ENCODE data around the gene DLD.

DLD gene

DNA sequence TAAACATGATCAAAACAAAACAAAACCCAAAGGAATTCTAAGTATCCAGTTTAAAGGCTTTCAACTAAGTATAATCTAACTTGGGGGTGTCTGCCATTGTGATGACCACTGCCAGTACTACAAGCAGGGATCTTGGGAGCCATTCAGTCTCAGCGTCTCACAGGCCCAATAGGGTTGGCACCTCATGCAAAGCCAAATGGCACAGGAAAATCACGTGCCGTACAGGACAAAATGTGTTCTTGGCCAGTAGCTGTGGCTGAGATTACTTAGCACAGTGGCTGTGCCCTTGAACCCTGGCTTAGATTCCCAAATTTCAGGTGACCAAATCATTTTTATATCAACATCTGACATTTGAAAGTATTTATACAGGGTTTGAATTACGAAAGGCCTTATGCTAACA lies 50.0 kb downstream of the DLD start:
- H3K18ac ChIP-seq (ENCODE audit: low read depth in 1 of 2, low read length in 2 of 2), result no peak overlapping the region
- H3K23ac ChIP-seq (ENCODE audit: low read length in 2 of 2), result no peak overlapping the region
- peaks cover 12% of the 10 kb centered on the region for H3K4me1 ChIP-seq (ENCODE audit: control insufficient read depth, insufficient read depth, low read depth, low read length)
- no peak overlapping the region for H2AK5ac ChIP-seq (ENCODE audit: low read length, severe bottlenecking)
- H4K8ac ChIP-seq (ENCODE audit: low read length), result no peak overlapping the region
- H3K9me3 ChIP-seq (ENCODE audit: control insufficient read depth, low read length), result no peaks in the 10 kb centered on the region
- H2BK15ac ChIP-seq (ENCODE audit: low read depth, poor library complexity, severe bottlenecking), result no peak overlapping the region
- no peak overlapping the region for H2AFZ ChIP-seq (ENCODE audit: low read depth, low read length)
- H3K79me1 ChIP-seq (replicated peaks; ENCODE audit: low read length, poor library complexity, severe bottlenecking), result peaks cover 1% of the 10 kb centered on the region
- H3K4ac ChIP-seq (ENCODE audit: low read depth in 1 of 2, low read length in 2 of 2), result no peak overlapping the region
- H3K4me3 ChIP-seq (ENCODE audit: insufficient read depth in 1 of 2, low read depth in 1 of 2, low read length in 2 of 2), result no peak overlapping the region
- no peak overlapping the region for H3K4me2 ChIP-seq (ENCODE audit: low read length, poor library complexity, severe bottlenecking)
- H4K91ac ChIP-seq (ENCODE audit: low read length), result no peak overlapping the region
- no peak overlapping the region for H2BK12ac ChIP-seq (ENCODE audit: low read length in 2 of 2)
- peaks cover 30 to 74% of the 10 kb centered on the region in 2 experiments for H3K36me3 ChIP-seq (ENCODE audit: control insufficient read depth in 1 of 2, insufficient read depth in 2 of 2, low read depth in 1 of 2, low read length in 2 of 2)
- 97% methylated on average over 4 of the region's 4 CpGs for WGBS
- H2BK5ac ChIP-seq (ENCODE audit: low read depth, low read length, poor library complexity, severe bottlenecking), result no peak overlapping the region
- H3K27ac ChIP-seq (ENCODE audit: low read length, poor library complexity, severe bottlenecking), result peak overlapping the region; percentile 45
- no peak overlapping the region for H2BK120ac ChIP-seq (ENCODE audit: low read depth, low read length)
- no peak overlapping the region for H3K14ac ChIP-seq (ENCODE audit: low read length in 2 of 2)
- H3K9ac ChIP-seq (ENCODE audit: low read length), result no peak overlapping the region
- no peak for DNase-seq
- H3K27me3 ChIP-seq (ENCODE audit: control insufficient read depth in 1 of 2, insufficient read depth in 1 of 2, low read length in 2 of 2), result no peaks in the 10 kb centered on the region

DNA sequence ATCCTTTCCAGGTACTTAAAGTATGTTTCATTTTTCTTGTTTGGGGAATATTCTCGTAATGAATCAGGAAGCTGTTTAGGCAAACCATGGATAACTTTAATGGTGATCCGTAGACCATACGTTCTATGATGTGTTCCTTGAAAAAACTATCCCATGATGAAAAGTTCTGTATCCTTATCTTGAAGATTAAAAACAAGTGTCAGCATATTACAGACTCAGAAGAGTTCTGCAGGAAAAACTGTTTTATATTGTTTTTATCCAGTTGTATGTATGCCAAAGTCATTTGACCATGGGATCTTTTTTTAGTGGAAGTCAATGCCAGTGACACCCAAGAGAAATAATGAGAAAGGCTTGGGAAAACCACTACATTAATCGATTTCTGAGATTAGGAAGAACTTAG lies 52.0 kb downstream of the DLD start:
- Histone ChIP-seq H3K4me3 (ENCODE audit: insufficient read depth in 1 of 2, low read depth in 1 of 2, low read length in 2 of 2) (no peak overlapping the region), H2BK15ac (ENCODE audit: low read depth, poor library complexity, severe bottlenecking) (no peak overlapping the region), H3K9ac (ENCODE audit: low read length) (no peak overlapping the region), H3K79me1 (replicated peaks; ENCODE audit: low read length, poor library complexity, severe bottlenecking) (peaks cover 1% of the 10 kb centered on the region), H3K14ac (ENCODE audit: low read length in 2 of 2) (no peak overlapping the region), H3K36me3 (ENCODE audit: control insufficient read depth in 1 of 2, insufficient read depth in 2 of 2, low read depth in 1 of 2, low read length in 2 of 2) (peaks cover 41 to 72% of the 10 kb centered on the region in 2 experiments), H3K9me3 (ENCODE audit: control insufficient read depth, low read length) (no peaks in the 10 kb centered on the region), H2BK120ac (ENCODE audit: low read depth, low read length) (no peak overlapping the region), H2BK12ac (ENCODE audit: low read length in 2 of 2) (no peak overlapping the region), H3K23ac (ENCODE audit: low read length in 2 of 2) (no peak overlapping the region), H3K18ac (ENCODE audit: low read depth in 1 of 2, low read length in 2 of 2) (no peak overlapping the region), H3K27me3 (ENCODE audit: control insufficient read depth in 1 of 2, insufficient read depth in 1 of 2, low read length in 2 of 2) (no peaks in the 10 kb centered on the region), H4K8ac (ENCODE audit: low read length) (no peak overlapping the region), H2AFZ (ENCODE audit: low read depth, low read length) (no peak overlapping the region), H2AK5ac (ENCODE audit: low read length, severe bottlenecking) (no peak overlapping the region), H4K91ac (ENCODE audit: low read length) (no peak overlapping the region), H2BK5ac (ENCODE audit: low read depth, low read length, poor library complexity, severe bottlenecking) (no peak overlapping the region), H3K4me1 (ENCODE audit: control insufficient read depth, insufficient read depth, low read depth, low read length) (peaks cover 15% of the 10 kb centered on the region), H3K4ac (ENCODE audit: low read depth in 1 of 2, low read length in 2 of 2) (no peak overlapping the region), H3K4me2 (ENCODE audit: low read length, poor library complexity, severe bottlenecking) (no peak overlapping the region), H3K27ac (ENCODE audit: low read length, poor library complexity, severe bottlenecking) (no peak overlapping the region)
- WGBS, result 96% methylated on average over 3 of the region's 4 CpGs
- no peak for DNase-seq

DNA sequence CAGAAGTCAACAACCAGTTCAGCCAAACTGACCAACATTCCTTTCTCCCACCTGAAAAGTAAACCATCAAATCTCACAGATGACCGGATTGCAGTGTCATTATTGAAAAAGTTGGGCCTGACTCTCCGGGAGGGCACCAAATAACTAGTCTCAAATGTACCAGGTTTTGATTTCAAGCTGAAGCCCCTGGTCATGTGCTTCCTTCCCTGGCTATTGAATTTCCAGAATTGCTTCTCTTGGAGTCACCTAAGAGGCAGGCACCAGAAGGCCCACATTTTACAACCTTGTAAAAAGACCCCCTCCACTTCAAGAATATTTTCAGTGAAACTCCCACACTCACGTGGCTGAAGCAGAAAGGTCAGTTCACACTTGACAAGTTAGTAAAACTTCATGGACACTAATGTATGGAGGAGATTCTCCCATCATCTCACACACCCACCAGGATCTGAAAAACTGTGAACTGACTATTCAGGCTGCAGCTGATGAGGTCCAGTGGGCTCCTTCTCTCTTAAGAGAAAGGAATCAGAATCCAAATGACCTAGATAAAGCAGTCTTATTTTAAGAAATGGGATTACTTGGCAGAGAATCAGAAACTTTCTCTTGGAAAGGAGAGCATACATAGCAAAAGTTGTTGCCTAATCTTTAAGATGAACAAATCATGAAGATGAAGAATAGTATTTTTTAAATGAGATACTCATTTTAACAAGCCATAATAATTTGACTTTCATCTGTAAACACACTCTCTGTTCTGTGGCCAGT lies 53.6 kb downstream of the DLD start:
- H2AK5ac ChIP-seq (ENCODE audit: low read length, severe bottlenecking), result no peak overlapping the region
- no peak overlapping the region for H3K23ac ChIP-seq (ENCODE audit: low read length in 2 of 2)
- H3K9ac ChIP-seq (ENCODE audit: low read length), result no peak overlapping the region
- H4K91ac ChIP-seq (ENCODE audit: low read length), result no peak overlapping the region
- H3K4me2 ChIP-seq (ENCODE audit: low read length, poor library complexity, severe bottlenecking), result no peak overlapping the region
- no peak for DNase-seq
- H2AFZ ChIP-seq (ENCODE audit: low read depth, low read length), result no peak overlapping the region
- peaks cover 45 to 80% of the 10 kb centered on the region in 2 experiments for H3K36me3 ChIP-seq (ENCODE audit: control insufficient read depth in 1 of 2, insufficient read depth in 2 of 2, low read depth in 1 of 2, low read length in 2 of 2)
- no peak overlapping the region for H2BK120ac ChIP-seq (ENCODE audit: low read depth, low read length)
- peaks cover 14% of the 10 kb centered on the region for H3K4me1 ChIP-seq (ENCODE audit: control insufficient read depth, insufficient read depth, low read depth, low read length)
- no peaks in the 10 kb centered on the region for H3K27me3 ChIP-seq (ENCODE audit: control insufficient read depth in 1 of 2, insufficient read depth in 1 of 2, low read length in 2 of 2)
- no peak overlapping the region for H2BK5ac ChIP-seq (ENCODE audit: low read depth, low read length, poor library complexity, severe bottlenecking)
- H4K8ac ChIP-seq (ENCODE audit: low read length), result no peak overlapping the region
- H3K18ac ChIP-seq (ENCODE audit: low read depth in 1 of 2, low read length in 2 of 2), result no peak overlapping the region
- 95% methylated on average over 2 of the region's 3 CpGs for WGBS
- no peak overlapping the region for H3K14ac ChIP-seq (ENCODE audit: low read length in 2 of 2)
- no peak overlapping the region for H2BK12ac ChIP-seq (ENCODE audit: low read length in 2 of 2)
- H3K4ac ChIP-seq (ENCODE audit: low read depth in 1 of 2, low read length in 2 of 2), result no peak overlapping the region
- no peaks in the 10 kb centered on the region for H3K9me3 ChIP-seq (ENCODE audit: control insufficient read depth, low read length)
- no peak overlapping the region for H3K4me3 ChIP-seq (ENCODE audit: insufficient read depth in 1 of 2, low read depth in 1 of 2, low read length in 2 of 2)
- peaks cover 1% of the 10 kb centered on the region for H3K79me1 ChIP-seq (replicated peaks; ENCODE audit: low read length, poor library complexity, severe bottlenecking)
- peak overlapping the region; percentile 18 for H3K27ac ChIP-seq (ENCODE audit: low read length, poor library complexity, severe bottlenecking)
- no peak overlapping the region for H2BK15ac ChIP-seq (ENCODE audit: low read depth, poor library complexity, severe bottlenecking)

DNA sequence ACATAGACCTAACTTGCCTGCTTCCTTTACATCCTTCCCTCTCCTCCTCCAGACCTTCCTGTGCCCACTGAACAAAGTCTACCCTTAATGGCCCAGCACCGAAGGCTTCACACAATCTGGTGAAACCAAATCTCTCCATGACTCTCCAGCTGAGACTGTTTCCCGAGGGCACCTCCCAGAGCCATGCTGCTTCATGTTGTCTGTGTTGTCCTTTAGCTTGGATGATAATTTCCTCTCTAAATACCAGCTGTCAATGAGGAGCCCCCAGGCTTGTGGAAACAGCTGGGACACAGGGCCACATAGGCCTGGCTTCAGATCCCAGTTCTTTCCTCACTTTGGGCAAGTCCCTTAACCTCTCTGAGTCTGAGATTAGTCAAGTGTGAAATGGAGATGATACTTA lies 54.3 kb downstream of the DLD start:
- Histone ChIP-seq H3K9ac (ENCODE audit: low read length) (no peak overlapping the region), H2BK15ac (ENCODE audit: low read depth, poor library complexity, severe bottlenecking) (no peak overlapping the region), H3K9me3 (ENCODE audit: control insufficient read depth, low read length) (no peaks in the 10 kb centered on the region), H2BK120ac (ENCODE audit: low read depth, low read length) (no peak overlapping the region), H3K27me3 (ENCODE audit: control insufficient read depth in 1 of 2, insufficient read depth in 1 of 2, low read length in 2 of 2) (no peaks in the 10 kb centered on the region), H4K8ac (ENCODE audit: low read length) (no peak overlapping the region), H3K4me1 (ENCODE audit: control insufficient read depth, insufficient read depth, low read depth, low read length) (peaks cover 10% of the 10 kb centered on the region), H2BK5ac (ENCODE audit: low read depth, low read length, poor library complexity, severe bottlenecking) (no peak overlapping the region), H3K4ac (ENCODE audit: low read depth in 1 of 2, low read length in 2 of 2) (no peak overlapping the region), H2AFZ (ENCODE audit: low read depth, low read length) (no peak overlapping the region), H3K14ac (ENCODE audit: low read length in 2 of 2) (no peak overlapping the region), H3K79me1 (replicated peaks; ENCODE audit: low read length, poor library complexity, severe bottlenecking) (peaks cover 1% of the 10 kb centered on the region), H3K23ac (ENCODE audit: low read length in 2 of 2) (no peak overlapping the region), H2BK12ac (ENCODE audit: low read length in 2 of 2) (no peak overlapping the region), H3K18ac (ENCODE audit: low read depth in 1 of 2, low read length in 2 of 2) (no peak overlapping the region), H4K91ac (ENCODE audit: low read length) (no peak overlapping the region), H3K36me3 (ENCODE audit: control insufficient read depth in 1 of 2, insufficient read depth in 2 of 2, low read depth in 1 of 2, low read length in 2 of 2) (peaks cover 41 to 79% of the 10 kb centered on the region in 2 experiments), H2AK5ac (ENCODE audit: low read length, severe bottlenecking) (no peak overlapping the region), H3K27ac (ENCODE audit: low read length, poor library complexity, severe bottlenecking) (peak overlapping the region; percentile 53), H3K4me2 (ENCODE audit: low read length, poor library complexity, severe bottlenecking) (no peak overlapping the region), H3K4me3 (ENCODE audit: insufficient read depth in 1 of 2, low read depth in 1 of 2, low read length in 2 of 2) (no peak overlapping the region)
- DNase-seq, result no peak
- 100% methylated on average over 2 of the region's 2 CpGs for WGBS

Measured in mesenchymal stem cell (in vitro differentiated cells and primary cell).